Loucy (cell line): ENCODE data around the gene MRAP.

Experiments used
- H2AFZ ChIP-seq: fragments of 200-600 bp; sonication (generic); 2 replicates; pipeline ENCODE4 v1.6.0; 2016; ENCODE audit warnings: antibody characterized with exemption, mild to moderate bottlenecking, low read length, moderate library complexity
- H3F3A ChIP-seq: fragments of 200-600 bp; 2 replicates; pipeline ENCODE4 v1.6.0; 2016; ENCODE audit warnings: antibody characterized with exemption, low read depth, mild to moderate bottlenecking
- H3K27me3 ChIP-seq: fragments of 200-600 bp; sonication (generic); 2 replicates; pipeline ENCODE4 v1.6.1; 2014; ENCODE audit warnings: low read length, mild to moderate bottlenecking; ENCODE audit not compliant: insufficient read depth, poor library complexity, severe bottlenecking
- H3K36me3 ChIP-seq: fragments of 200-600 bp; sonication (generic); 2 replicates; pipeline ENCODE4 v1.6.1; 2016; ENCODE audit warnings: low read length; ENCODE audit not compliant: insufficient read depth
- H3K4me1 ChIP-seq: fragments of 200-600 bp; sonication (generic); 2 replicates; pipeline ENCODE4 v1.5.1; 2014; ENCODE audit warnings: low read length, mild to moderate bottlenecking; ENCODE audit not compliant: insufficient read depth, poor library complexity, severe bottlenecking
- H3K4me2 ChIP-seq: fragments of 200-600 bp; sonication (generic); 2 replicates; pipeline ENCODE4 v1.6.0; 2014; ENCODE audit warnings: antibody characterized with exemption, low read length, low read depth, mild to moderate bottlenecking; ENCODE audit not compliant: poor library complexity, severe bottlenecking
- H3K4me3 ChIP-seq: fragments of 200-600 bp; sonication (generic); 2 replicates; pipeline ENCODE4 v1.5.1; 2014; ENCODE audit warnings: low read length, mild to moderate bottlenecking, mixed read lengths; ENCODE audit not compliant: poor library complexity, severe bottlenecking
- H3K79me2 ChIP-seq: fragments of 200-600 bp; sonication (generic); 2 replicates; pipeline ENCODE4 v1.6.1; 2014; ENCODE audit warnings: low read length; ENCODE audit not compliant: insufficient read depth
- H3K9ac ChIP-seq: fragments of 200-600 bp; sonication (generic); 2 replicates; pipeline ENCODE4 v1.6.0; 2014; ENCODE audit warnings: mild to moderate bottlenecking, low read depth, low read length, moderate library complexity; ENCODE audit not compliant: poor library complexity, severe bottlenecking
- H3K9me2 ChIP-seq: fragments of 200-600 bp; sonication (generic); replicated peaks from 2 replicates; pipeline ENCODE4 v1.6.1; 2016; ENCODE audit warnings: low read depth, low read length, mixed read lengths
- H3K9me3 ChIP-seq: fragments of 200-600 bp; sonication (generic); 2 replicates; pipeline ENCODE4 v1.6.1; 2014; ENCODE audit warnings: mild to moderate bottlenecking, antibody characterized with exemption, low read length, low read depth; ENCODE audit not compliant: insufficient read depth
- H4K20me1 ChIP-seq: fragments of 200-600 bp; sonication (generic); 2 replicates; pipeline ENCODE4 v1.6.0; 2014; ENCODE audit warnings: antibody characterized with exemption, low read length, mild to moderate bottlenecking; ENCODE audit not compliant: insufficient read depth, poor library complexity, severe bottlenecking
- EZH2phosphoT487 ChIP-seq: fragments of 200-600 bp; IDR thresholded peaks from 2 replicates; pipeline ENCODE4 v1.6.1; 2018; ENCODE audit warnings: antibody characterized with exemption, mild to moderate bottlenecking, moderate library complexity, borderline replicate concordance
- TF ChIP-seq, protein P1 (sequence below): fragments of 200-600 bp; sonication (generic); conservative IDR thresholded peaks from 2 replicates; pipeline ENCODE4 v1.5.1; 2014; ENCODE audit warnings: mild to moderate bottlenecking, antibody characterized with exemption, low read length

Gene MRAP

DNA sequence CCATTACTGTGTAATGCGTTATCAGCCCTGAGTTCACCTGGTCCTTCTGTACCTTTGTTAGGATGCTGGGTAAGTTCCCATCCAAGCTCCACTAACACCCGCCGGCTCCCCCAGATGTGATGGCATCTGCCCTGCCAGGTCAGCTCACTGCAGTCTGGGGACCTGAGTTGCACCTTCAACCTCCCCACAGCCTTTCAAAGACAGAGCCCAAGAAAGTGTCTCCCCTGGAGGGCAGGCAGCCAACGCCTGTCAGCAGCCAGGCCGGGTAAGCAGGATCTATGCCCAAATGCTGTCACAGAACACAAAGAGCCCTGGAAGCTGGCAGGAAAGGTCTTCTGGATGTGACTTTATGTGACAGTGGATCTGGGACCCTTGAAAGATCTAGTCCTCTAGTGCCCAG, 13.7 kb downstream of the MRAP start:
- H3F3A ChIP-seq, result no peaks in the 10 kb centered on the region
- no peak for TF ChIP-seq EZH2phosphoT487
- TF ChIP-seq, protein P1, sequence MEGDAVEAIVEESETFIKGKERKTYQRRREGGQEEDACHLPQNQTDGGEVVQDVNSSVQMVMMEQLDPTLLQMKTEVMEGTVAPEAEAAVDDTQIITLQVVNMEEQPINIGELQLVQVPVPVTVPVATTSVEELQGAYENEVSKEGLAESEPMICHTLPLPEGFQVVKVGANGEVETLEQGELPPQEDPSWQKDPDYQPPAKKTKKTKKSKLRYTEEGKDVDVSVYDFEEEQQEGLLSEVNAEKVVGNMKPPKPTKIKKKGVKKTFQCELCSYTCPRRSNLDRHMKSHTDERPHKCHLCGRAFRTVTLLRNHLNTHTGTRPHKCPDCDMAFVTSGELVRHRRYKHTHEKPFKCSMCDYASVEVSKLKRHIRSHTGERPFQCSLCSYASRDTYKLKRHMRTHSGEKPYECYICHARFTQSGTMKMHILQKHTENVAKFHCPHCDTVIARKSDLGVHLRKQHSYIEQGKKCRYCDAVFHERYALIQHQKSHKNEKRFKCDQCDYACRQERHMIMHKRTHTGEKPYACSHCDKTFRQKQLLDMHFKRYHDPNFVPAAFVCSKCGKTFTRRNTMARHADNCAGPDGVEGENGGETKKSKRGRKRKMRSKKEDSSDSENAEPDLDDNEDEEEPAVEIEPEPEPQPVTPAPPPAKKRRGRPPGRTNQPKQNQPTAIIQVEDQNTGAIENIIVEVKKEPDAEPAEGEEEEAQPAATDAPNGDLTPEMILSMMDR, result no peak
- no peak overlapping the region for H3K4me2 ChIP-seq
- H3K36me3 ChIP-seq, result no peaks in the 10 kb centered on the region
- H3K9ac ChIP-seq, result no peak overlapping the region
- no peaks in the 10 kb centered on the region for H3K79me2 ChIP-seq
- H3K9me3 ChIP-seq, result no peaks in the 10 kb centered on the region
- H3K4me1 ChIP-seq, result no peaks in the 10 kb centered on the region
- H3K27me3 ChIP-seq, result no peaks in the 10 kb centered on the region
- no peak overlapping the region for H3K4me3 ChIP-seq
- no peaks in the 10 kb centered on the region for H4K20me1 ChIP-seq
- no peak overlapping the region for H2AFZ ChIP-seq
- no peaks in the 10 kb centered on the region for H3K9me2 ChIP-seq

DNA sequence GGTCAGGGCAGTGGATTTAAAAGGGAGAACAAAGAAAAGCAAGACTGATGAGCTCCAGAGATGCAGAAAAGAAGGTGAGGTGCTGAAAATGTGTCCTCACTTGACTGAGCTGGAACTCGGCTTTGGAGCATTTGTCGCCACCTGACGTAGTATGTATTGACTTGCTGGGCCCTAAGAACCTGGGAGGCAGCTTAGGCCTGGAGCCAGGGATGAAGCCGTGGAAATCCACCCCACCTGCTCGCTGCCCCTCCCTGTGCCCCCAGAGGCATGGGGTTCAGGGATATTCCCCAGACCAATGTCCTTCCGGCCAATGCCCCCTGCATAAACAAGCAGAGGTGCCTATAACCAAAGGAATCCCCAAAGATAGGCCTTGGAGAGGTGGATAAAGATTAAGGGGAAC, 14.3 kb downstream of the MRAP start:
- H2AFZ ChIP-seq, result no peak overlapping the region
- no peak overlapping the region for H3K4me2 ChIP-seq
- no peaks in the 10 kb centered on the region for H3K9me2 ChIP-seq
- no peaks in the 10 kb centered on the region for H3F3A ChIP-seq
- no peaks in the 10 kb centered on the region for H3K79me2 ChIP-seq
- no peak overlapping the region for H3K4me3 ChIP-seq
- H3K4me1 ChIP-seq, result no peaks in the 10 kb centered on the region
- TF ChIP-seq, protein P1, result no peak
- no peak for TF ChIP-seq EZH2phosphoT487
- H3K9me3 ChIP-seq, result no peaks in the 10 kb centered on the region
- H3K27me3 ChIP-seq, result no peaks in the 10 kb centered on the region
- H3K36me3 ChIP-seq, result no peaks in the 10 kb centered on the region
- no peak overlapping the region for H3K9ac ChIP-seq
- no peaks in the 10 kb centered on the region for H4K20me1 ChIP-seq

DNA sequence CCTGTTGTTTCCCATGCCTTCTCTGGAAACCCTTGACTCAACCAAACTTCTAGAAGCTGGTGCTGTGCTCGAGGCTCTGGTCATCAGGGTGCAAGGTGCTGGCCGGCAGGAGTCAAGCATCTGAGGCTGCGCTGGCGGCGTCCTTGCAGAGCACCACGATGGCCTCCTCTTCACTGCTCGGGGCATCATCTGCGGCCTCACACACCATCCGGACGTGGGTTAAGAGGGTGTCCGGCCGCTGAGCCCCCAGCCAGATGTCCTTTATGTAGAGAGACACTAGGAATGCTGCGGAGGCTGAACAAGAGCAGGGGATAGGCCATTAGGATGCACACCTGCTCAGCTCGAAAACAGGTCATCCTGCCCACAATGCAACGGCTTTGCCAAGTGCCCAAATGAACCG, 16.2 kb downstream of the MRAP start:
- Histone ChIP-seq H3F3A (no peaks in the 10 kb centered on the region), H3K9ac (no peak overlapping the region), H4K20me1 (no peaks in the 10 kb centered on the region), H2AFZ (no peak overlapping the region), H3K36me3 (peaks cover 4% of the 10 kb centered on the region; the same call in 1 of the 2 replicates), H3K4me1 (no peaks in the 10 kb centered on the region), H3K4me2 (no peak overlapping the region), H3K4me3 (no peak overlapping the region), H3K27me3 (no peaks in the 10 kb centered on the region), H3K9me3 (no peaks in the 10 kb centered on the region), H3K9me2 (no peaks in the 10 kb centered on the region), H3K79me2 (no peaks in the 10 kb centered on the region)
- TF ChIP-seq EZH2phosphoT487, result no peak
- TF ChIP-seq, protein P1, result no peak
